ENCODE measurements around the gene PODXL2. TPM values are rescaled to one million over a fixed set of nuclear protein-coding genes. Genes with fewer than 3 reads are reported as not detected.

PODXL2 gene
- total RNA-seq, 2 donors from 2014 or later: 0.14 to 1.4 TPM

GRCh38 chr3:127722091-127722784 is 93.3 kb downstream of the PODXL2 start:
- no peak overlapping the region for H3K4me3 Mint-ChIP-seq
- H3K27me3 Mint-ChIP-seq (ENCODE audit: low read depth): no peaks in the 10 kb centered on the region
- H3K36me3 Mint-ChIP-seq (ENCODE audit: insufficient read depth in 2 of 2): no peaks in the 10 kb centered on the region
- no peak overlapping the region for H3K27ac Mint-ChIP-seq
- no peaks in the 10 kb centered on the region for H3K4me1 Mint-ChIP-seq (ENCODE audit: low read depth)
- no peaks in the 10 kb centered on the region for H3K9me3 Mint-ChIP-seq
- DNase-seq (no peak), ATAC-seq (replicated peaks in 1 of 2) (no peak)

Other genes starting within 250 kb of the PODXL2 start
- gene TPRA1, start 38.5 kb upstream of the PODXL2 start, total RNA-seq: 10 to 100 TPM; 31.1 to 39.0 TPM
- 100 to 1,000 TPM; 122 to 219 TPM for gene MCM2, start 30.8 kb upstream of the PODXL2 start, total RNA-seq
- 10 to 100 TPM; 24.1 to 27.0 TPM for gene ABTB1, start 43.8 kb downstream of the PODXL2 start, total RNA-seq
- 1 to 10 TPM; 1.7 to 2.3 TPM for gene MGLL, start 193.3 kb downstream of the PODXL2 start, total RNA-seq

Measured in activated T-cell treated with anti-CD3 and anti-CD28 coated beads, Interleukin-2, amount 50 U/mL, for 72 hours (primary cell).